NCI-H82 (cell line): ENCODE data around the gene C1QB.
"Not testable (repeated sequence)": the region's sequence is repeated elsewhere in the genome, so short reads cannot be mapped to it uniquely, and the experiment has no call there.

Experiments
- DNase-seq: peaks from one replicate; lab custom pipeline; 2025; lab: John Stamatoyannopoulos, UW

Gene C1QB

GRCh38 chr1:22699681-22700520 lies 46.9 kb downstream of the C1QB start:
- peak; percentile 53 for DNase-seq

DNA sequence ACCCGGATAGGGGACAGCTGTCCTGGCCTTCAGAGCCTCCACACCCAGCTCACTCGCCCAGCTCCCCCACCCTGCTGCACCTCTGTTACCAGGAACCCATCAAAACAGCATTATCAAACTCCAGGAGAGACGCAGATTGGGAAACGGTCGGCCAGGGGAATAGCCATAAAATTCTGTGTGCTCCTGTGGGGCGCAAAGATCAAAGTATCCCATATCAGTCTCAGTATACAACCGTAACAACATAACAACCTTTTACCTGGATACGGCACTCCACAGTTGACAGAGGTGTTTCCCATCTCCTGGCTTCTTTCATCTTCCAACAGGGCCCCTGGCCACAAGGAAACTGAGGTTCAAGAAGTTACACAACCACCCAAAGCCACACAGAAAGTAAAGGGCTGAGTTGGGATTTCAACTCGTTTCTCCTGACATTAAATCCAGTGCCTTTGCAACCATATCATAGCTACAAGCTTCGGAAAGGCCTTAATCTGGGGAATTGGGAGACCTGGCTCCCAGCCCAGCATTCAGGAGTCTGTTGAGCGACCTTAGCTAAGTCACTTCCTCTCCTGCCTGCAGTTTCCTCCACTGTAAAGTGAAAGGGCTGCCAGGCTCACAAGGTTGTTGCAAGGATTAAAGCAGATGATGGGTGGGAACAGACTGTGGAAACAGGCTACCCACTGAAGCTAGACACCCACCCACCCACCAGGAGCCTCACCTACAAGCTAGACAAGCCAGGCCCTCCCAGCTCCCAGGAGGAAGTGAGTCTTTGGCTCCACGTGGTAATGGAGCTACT lies 49.5 kb downstream of the C1QB start:
- DNase-seq = no peak

DNA sequence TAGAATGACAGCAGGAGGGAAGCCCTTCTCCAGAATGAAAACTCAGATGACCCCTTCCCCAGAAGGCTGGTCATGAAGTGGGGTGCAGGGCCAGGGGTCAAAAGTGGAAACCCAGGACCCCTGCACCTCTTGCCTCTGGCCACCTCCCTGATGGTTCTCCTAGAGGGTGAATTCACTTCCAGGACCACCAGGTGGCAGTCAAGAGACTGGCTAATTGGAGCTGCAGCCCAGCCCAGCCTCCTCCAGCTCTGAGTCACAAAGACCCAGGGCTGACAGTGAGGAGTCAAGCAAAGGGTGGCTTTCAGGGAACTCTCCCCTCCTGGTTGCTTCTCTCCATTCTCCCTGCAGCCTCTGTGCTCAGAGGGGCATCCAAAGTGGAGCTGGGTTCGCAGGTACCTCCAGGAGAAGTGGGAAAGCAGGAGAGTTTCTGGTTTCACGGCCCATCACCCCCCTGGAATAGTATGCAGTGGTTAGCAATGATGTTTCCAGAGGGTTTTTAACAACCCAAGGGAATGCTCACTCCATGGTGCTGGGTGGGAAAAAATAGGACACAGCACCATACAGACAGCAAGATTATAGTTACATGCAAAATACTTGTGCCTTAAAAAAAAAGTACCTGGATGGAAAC lies 51.5 kb downstream of the C1QB start:
- DNase-seq = peak; percentile 93

GRCh38 chr1:22705586-22705985 lies 52.5 kb downstream of the C1QB start:
- DNase-seq = no peak

DNA sequence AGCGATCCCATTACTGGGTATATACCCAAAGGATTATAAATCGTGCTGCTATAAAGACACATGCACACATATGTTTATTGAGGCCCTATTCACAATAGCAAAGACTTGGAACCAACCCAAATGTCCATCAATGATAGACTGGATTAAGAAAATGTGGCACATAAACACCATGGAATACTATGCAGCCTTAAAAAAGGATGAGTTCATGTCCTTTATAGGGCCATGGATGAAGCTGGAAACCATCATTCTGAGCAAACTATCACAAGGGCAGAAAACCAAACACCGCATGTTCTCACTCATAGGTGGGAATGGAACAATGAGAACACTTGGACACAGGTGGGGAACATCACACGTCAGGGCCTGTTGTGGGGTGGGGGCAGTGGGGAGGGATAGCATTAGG lies 53.1 kb downstream of the C1QB start:
- DNase-seq = not testable (repeated sequence)

GRCh38 chr1:22708777-22709176 lies 55.7 kb downstream of the C1QB start:
- DNase-seq = no peak

GRCh38 chr1:22709227-22709626 lies 56.2 kb downstream of the C1QB start:
- DNase-seq = peak; percentile 45

GRCh38 chr1:22709891-22710700 lies 57.1 kb downstream of the C1QB start:
- DNase-seq = peak; percentile 59

DNA sequence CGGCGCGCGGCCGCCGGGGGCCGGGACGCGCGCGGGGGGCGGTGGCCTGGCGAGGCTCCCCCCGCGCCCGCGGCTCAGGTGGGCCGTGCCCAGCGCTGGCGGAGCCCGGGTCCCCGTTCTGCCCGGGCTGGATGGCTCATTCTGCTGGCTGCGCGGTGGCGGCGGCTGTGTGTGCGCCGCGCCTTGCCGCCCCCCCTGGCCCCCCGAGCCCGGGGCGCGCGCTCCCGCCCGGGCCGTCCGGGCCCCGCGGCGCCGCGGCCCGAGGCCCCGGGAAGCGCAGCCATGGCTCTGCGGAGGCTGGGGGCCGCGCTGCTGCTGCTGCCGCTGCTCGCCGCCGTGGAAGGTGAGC lies 57.6 kb downstream of the C1QB start, which contains the start of gene EPHB2:
EPHB2 (plus strand) TSS at position 139 of the 349 bp plus-strand sequence; CDS start at position 283, 144 bp downstream.
- DNase-seq = peak; percentile 59

- no peak for DNase-seq
Observed at GRCh38 chr1:22711071-22711470, 58.0 kb downstream of the C1QB start.
